Lower lobe of right lung (tissue), 2 donors: ENCODE results near the gene ZNF780A. TPM values are rescaled to one million over a fixed set of nuclear protein-coding genes. Genes with fewer than 3 reads are reported as not detected.

ENCODE experiments used
- ATAC-seq, 2 donors: fragments of 200-7000 bp; cut with Tn5 transposase; one replicate each; pipeline ENCODE4 v1.9.1; 2020 to 2022; ENCODE audit warnings: mild to moderate bottlenecking in 2 of 2, moderate library complexity in 2 of 2
- DNase-seq: peaks from one replicate; pipeline ENCODE4 v3.0.0-alpha.2; 2020
- H3K27ac ChIP-seq: fragments of 200-600 bp; one replicate; pipeline ENCODE4 v1.8.0; 2022
- H3K27me3 ChIP-seq: fragments of 200-600 bp; one replicate; pipeline ENCODE4 v1.8.0; 2022; ENCODE audit warnings: low read depth
- H3K36me3 ChIP-seq: fragments of 200-600 bp; one replicate; pipeline ENCODE4 v1.8.0; 2022; ENCODE audit warnings: mild to moderate bottlenecking
- H3K4me1 ChIP-seq: fragments of 200-600 bp; one replicate; pipeline ENCODE4 v1.8.0; 2022
- H3K4me3 ChIP-seq: fragments of 200-600 bp; one replicate; pipeline ENCODE4 v1.8.0; 2022; ENCODE audit warnings: mild to moderate bottlenecking
- H3K9me3 ChIP-seq: fragments of 200-600 bp; one replicate; pipeline ENCODE4 v1.8.0; 2022
- intact Hi-C: fragments of 100-400 bp; cut with DNase I; formaldehyde crosslinking; loops from one replicate; pipeline ENCODE4 v1.11.0; 2022
- total RNA-seq: library from RNA; stranded (reverse); fragmentation: NEBNext Ultra II Directional; extraction: Animal tissue kit (Norgen Biotek cat#: 25700); gene quantifications from one replicate; pipeline ENCODE4 v1.2.1, GENCODE V29; 2021
- TF ChIP-seq, protein P1 (sequence below): fragments of 200-600 bp; IDR thresholded peaks from one replicate; pipeline ENCODE4 v1.8.0; 2022; ENCODE audit warnings: antibody characterized with exemption, mild to moderate bottlenecking
- donor health status: DM: no; HTN: yes; CAD: no; lungs with severe emphysema.

The ZNF780A gene
- total RNA-seq, 1 donor from 2014 or later: 23.5 TPM

GRCh38 chr19:40091205-40092129, 724 bp upstream of the ZNF780A start:
- peaks cover 9% of the 10 kb centered on the region for H3K27me3 ChIP-seq
- intact Hi-C loops: no loop called here
- no peaks in the 10 kb centered on the region for H3K36me3 ChIP-seq
- ATAC-seq (peak in 1 of 2 donors; percentile 3), DNase-seq (no peak)
- TF ChIP-seq, protein P1, sequence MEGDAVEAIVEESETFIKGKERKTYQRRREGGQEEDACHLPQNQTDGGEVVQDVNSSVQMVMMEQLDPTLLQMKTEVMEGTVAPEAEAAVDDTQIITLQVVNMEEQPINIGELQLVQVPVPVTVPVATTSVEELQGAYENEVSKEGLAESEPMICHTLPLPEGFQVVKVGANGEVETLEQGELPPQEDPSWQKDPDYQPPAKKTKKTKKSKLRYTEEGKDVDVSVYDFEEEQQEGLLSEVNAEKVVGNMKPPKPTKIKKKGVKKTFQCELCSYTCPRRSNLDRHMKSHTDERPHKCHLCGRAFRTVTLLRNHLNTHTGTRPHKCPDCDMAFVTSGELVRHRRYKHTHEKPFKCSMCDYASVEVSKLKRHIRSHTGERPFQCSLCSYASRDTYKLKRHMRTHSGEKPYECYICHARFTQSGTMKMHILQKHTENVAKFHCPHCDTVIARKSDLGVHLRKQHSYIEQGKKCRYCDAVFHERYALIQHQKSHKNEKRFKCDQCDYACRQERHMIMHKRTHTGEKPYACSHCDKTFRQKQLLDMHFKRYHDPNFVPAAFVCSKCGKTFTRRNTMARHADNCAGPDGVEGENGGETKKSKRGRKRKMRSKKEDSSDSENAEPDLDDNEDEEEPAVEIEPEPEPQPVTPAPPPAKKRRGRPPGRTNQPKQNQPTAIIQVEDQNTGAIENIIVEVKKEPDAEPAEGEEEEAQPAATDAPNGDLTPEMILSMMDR: no peak
- peak overlapping the region; percentile 96 for H3K27ac ChIP-seq
- no peaks in the 10 kb centered on the region for H3K9me3 ChIP-seq
- H3K4me3 ChIP-seq: peak overlapping the region; percentile 79
- peaks cover 20% of the 10 kb centered on the region for H3K4me1 ChIP-seq

GRCh38 chr19:40089462-40089861, 1.3 kb downstream of the ZNF780A start:
- intact Hi-C loops: no loop called here
- H3K36me3 ChIP-seq: peaks cover under 1% of the 10 kb centered on the region
- H3K4me3 ChIP-seq: peak overlapping the region; percentile 79
- no peak for ATAC-seq
- H3K27ac ChIP-seq: no peak overlapping the region
- no peaks in the 10 kb centered on the region for H3K27me3 ChIP-seq
- peaks cover 20% of the 10 kb centered on the region for H3K4me1 ChIP-seq
- DNase-seq: no peak
- TF ChIP-seq, protein P1: no peak
- H3K9me3 ChIP-seq: no peaks in the 10 kb centered on the region

- TF ChIP-seq, protein P1: no peak
Measured at GRCh38 chr19:40088299-40089047, 2.3 kb downstream of the ZNF780A start.

GRCh38 chr19:40084948-40085347, 5.8 kb downstream of the ZNF780A start:
- TF ChIP-seq, protein P1: no peak
- Histone ChIP-seq H3K4me3 (no peak overlapping the region), H3K27me3 (no peaks in the 10 kb centered on the region), H3K4me1 (peaks cover 14% of the 10 kb centered on the region), H3K27ac (no peak overlapping the region), H3K9me3 (no peaks in the 10 kb centered on the region), H3K36me3 (peaks cover 46% of the 10 kb centered on the region)
- intact Hi-C loops: no loop called here
- ATAC-seq (peak; percentile 36 to 45), DNase-seq (no peak)

More at GRCh38 chr19:40088299-40089047, 2.3 kb downstream of the ZNF780A start:
- intact Hi-C loops: no loop called here
- peaks cover 20% of the 10 kb centered on the region for H3K4me1 ChIP-seq
- H3K4me3 ChIP-seq: no peak overlapping the region
- no peaks in the 10 kb centered on the region for H3K27me3 ChIP-seq
- peaks cover 11% of the 10 kb centered on the region for H3K36me3 ChIP-seq
- DNase-seq: no peak
- ATAC-seq: no peak
- H3K9me3 ChIP-seq: no peaks in the 10 kb centered on the region
- no peak overlapping the region for H3K27ac ChIP-seq

- TF ChIP-seq, protein P1: no peak
- ATAC-seq (peak in 1 of 2 donors; percentile 18), DNase-seq (no peak)
- Histone ChIP-seq H3K27me3 (no peaks in the 10 kb centered on the region), H3K4me1 (no peaks in the 10 kb centered on the region), H3K36me3 (peaks cover 68% of the 10 kb centered on the region), H3K9me3 (peaks cover 6% of the 10 kb centered on the region), H3K4me3 (no peak overlapping the region), H3K27ac (no peak overlapping the region)
- intact Hi-C loops: no loop called here
Measured at GRCh38 chr19:40081411-40081810, 9.3 kb downstream of the ZNF780A start.
